HepG2 (cell line): ENCODE data around the gene TMIGD2. TPM values are rescaled to one million over a fixed set of nuclear protein-coding genes. Genes with fewer than 3 reads are reported as not detected.

ENCODE experiments used
- AKNA ChIP-seq: sonication (generic); formaldehyde crosslinking; IDR thresholded peaks from 2 replicates; pipeline ENCODE4 v1.4.0; 2020; ENCODE audit warnings: missing genetic modification reagents, borderline replicate concordance
- ATF4 ChIP-seq, 2 experiments: fragments of 450-650 bp in 1 of 2; sonication (generic) in 1 of 2; formaldehyde crosslinking; IDR thresholded peaks; 2 replicates each; pipeline versions ENCODE4 v1.5.0 to v1.8.0; 2020 to 2022; ENCODE audit warnings: mild to moderate bottlenecking in 1 of 2, missing genetic modification reagents in 1 of 2
- BHLHE40 ChIP-seq: IDR thresholded peaks from 2 replicates; pipeline ENCODE4 v1.6.1; 2011; ENCODE audit warnings: low read length, improper control_type of control experiment
- CHD4 ChIP-seq: fragments of 200-600 bp; sonication (generic); IDR thresholded peaks from 2 replicates; pipeline ENCODE4 v1.7.0; 2017; ENCODE audit warnings: mild to moderate bottlenecking, low read length, borderline replicate concordance
- HNRNPLL ChIP-seq: fragments of 200-400 bp; formaldehyde crosslinking; IDR thresholded peaks from 2 replicates; pipeline ENCODE4 v1.6.1; 2017; ENCODE audit warnings: mild to moderate bottlenecking, low read depth, low read length; ENCODE audit not compliant: poor library complexity, severe bottlenecking
- MYC ChIP-seq: sonication (generic); formaldehyde crosslinking; IDR thresholded peaks from 2 replicates; pipeline ENCODE4 v1.9.0; 2021; ENCODE audit warnings: missing genetic modification reagents, borderline replicate concordance
- STAT6 ChIP-seq: sonication (generic); formaldehyde crosslinking; IDR thresholded peaks from 2 replicates; pipeline ENCODE4 v1.4.0; 2020; ENCODE audit warnings: missing genetic modification reagents, mild to moderate bottlenecking, borderline replicate concordance
- ZGPAT ChIP-seq: IDR thresholded peaks from 2 replicates; pipeline ENCODE4 v1.6.1; 2016; ENCODE audit warnings: mild to moderate bottlenecking
- ZNF574 ChIP-seq: sonication (generic); formaldehyde crosslinking; IDR thresholded peaks from 2 replicates; pipeline ENCODE4 v1.4.0; 2020; ENCODE audit warnings: missing genetic modification reagents
- polyA plus RNA-seq, 8 experiments: library from polyadenylated mRNA; depleted of rRNA in 3 of 8; stranded (reverse) in 7 of 8; unstranded in 1 of 8; fragments of >200 nt; fragmentation: Illumina TruSeq in 4 of 8; extraction: Trizol in 4 of 8; gene quantifications; 2 replicates each; pipeline versions ENCODE4 v1.2.1 to v1.2.3, GENCODE V29; 2011 to 2016; ENCODE audit warnings: low read depth in 4 of 8, missing spikeins in 1 of 8, mixed read lengths in 1 of 8; ENCODE audit not compliant: insufficient read depth in 1 of 8
- total RNA-seq, 5 experiments: library from RNA; depleted of rRNA; stranded (reverse); fragments of >200 nt; fragmentation: Illumina TruSeq; extraction: Trizol; gene quantifications; 2 replicates each; pipeline ENCODE4 v1.2.3, GENCODE V29; 2016; ENCODE audit warnings: low read depth in 1 of 5

Gene TMIGD2
- total and polyA plus RNA-seq, 2 of the 13 experiments (the other 11 are each of a cell fraction or from before 2014, with no cell fraction given): 0.11 to 1.0 TPM

GRCh38 chr19:4342615-4343369, 40.6 kb upstream of the TMIGD2 start (continued):
- peak; percentile 76 for TF ChIP-seq ZGPAT
- TF ChIP-seq AKNA (CRISPR knock-in tag): no peak
- TF ChIP-seq BHLHE40: no peak
- peak; percentile 57 for TF ChIP-seq HNRNPLL
- 0 out of 2 replicates have a peak, but pooled peaks have one; percentile 64 for TF ChIP-seq CHD4
- 0 out of 2 replicates have a peak, but pooled peaks have one; percentile 18 for TF ChIP-seq STAT6
- peak; percentile 70; the same call in 1 of the 2 replicates for TF ChIP-seq MYC
- peak; percentile 40 for TF ChIP-seq ZNF574 (CRISPR knock-in tag)
- TF ChIP-seq ATF4 (CRISPR knock-in tag; IDR thresholded peaks at IDR 0.05): no peak
